T-helper 2 cell treated with Interferon-gamma antibody and Interleukin-4, amounts not matched to agents 100 ng/mL and 5 ng/mL, for 36 hours (primary cell): ENCODE measurements around the gene DCAKD. TPM values are rescaled to one million over a fixed set of nuclear protein-coding genes. Genes with fewer than 3 reads are reported as not detected.

ENCODE experiments used
- intact Hi-C: fragments of 100-400 bp; cut with micrococcal nuclease; formaldehyde crosslinking; loops from one replicate; pipeline ENCODE4 v1.15.1; 2023
- total RNA-seq: library from RNA; stranded (reverse); gene quantifications from 2 replicates; pipeline ENCODE4 v1.2.3, GENCODE V29; 2022

DCAKD gene
- total RNA-seq, 1 donor from 2014 or later, result 28.6 TPM

- intact Hi-C loops, result no loop called here
Observed at GRCh38 chr17:45031231-45032173, 19.9 kb downstream of the DCAKD start.

DNA sequence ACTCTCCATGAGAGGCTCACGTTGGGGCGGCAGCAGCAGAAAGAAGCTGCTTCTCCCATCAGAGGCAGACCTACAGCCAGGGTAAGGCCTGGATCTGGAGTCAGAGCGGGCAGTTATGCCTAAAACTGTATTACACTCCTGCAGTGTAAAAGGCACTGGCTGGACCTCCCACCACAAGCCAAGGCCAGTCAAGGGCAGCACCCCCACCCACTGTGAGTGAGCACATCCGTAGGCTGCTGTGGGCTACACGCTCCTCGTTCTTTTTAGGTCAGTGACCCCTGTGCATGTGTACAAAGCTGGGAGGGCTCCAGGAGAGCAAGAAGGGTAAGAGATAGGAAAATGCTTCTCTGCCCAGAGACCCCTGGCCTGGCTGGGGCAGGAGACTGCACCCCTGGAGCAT lies 20.7 kb downstream of the DCAKD start:
- intact Hi-C loops, result no loop called here

GRCh38 chr17:45029758-45030423 lies 21.5 kb downstream of the DCAKD start:
- intact Hi-C loops, result no loop called here

DNA sequence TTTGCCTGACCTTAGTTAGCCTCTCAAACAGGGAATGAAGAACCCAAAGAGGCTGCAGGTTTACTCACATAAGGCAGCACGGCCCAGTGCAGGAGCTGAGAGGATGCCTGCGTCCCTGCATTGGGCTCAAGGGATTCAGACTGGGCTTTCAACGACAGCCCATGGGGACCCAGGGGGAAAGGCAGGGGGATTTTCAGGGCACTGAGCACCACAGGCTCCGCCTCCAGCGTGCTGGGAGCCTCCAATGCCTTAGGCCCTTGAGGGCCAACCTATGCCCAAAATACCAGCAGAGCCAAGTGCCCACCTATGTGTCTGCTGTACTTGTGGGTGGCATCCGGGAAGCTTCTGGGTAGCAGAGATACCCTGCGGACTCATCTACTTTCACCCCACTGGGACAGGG lies 22.3 kb downstream of the DCAKD start:
- intact Hi-C loops, result no loop called here

DNA sequence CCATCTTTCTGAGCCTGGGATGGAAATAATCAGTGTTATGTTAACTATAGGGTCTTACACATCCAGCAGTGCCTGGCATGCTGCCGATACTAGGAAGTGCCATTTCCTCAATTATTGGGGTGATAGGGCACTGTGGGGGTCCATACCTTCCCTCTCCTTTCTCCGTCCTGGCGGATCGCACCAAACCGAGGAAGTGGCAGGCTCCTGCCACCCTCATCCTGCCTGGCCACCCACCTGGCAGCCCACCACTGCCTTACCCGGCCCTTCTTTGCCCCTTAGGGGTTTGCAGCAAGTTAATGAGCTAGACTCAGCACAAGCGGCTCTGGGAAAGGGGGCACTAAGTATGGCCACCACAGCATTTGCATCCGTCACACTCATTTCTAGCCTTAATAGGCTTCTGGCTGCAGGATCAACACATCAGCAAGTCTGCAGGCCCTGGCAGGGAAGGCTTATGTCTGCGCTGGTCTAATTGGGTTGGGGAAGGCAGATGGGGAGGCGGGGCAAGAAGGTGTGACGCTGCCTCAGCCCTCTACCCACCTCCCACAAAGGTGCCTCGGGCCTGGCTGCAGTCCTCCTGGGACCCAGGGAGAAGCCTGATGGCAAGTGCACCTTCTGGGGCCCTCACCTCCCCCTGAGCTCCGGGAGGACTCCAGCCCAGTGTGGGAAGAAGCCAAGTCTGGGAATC lies 28.6 kb downstream of the DCAKD start:
- intact Hi-C loops, result loop anchor here (1.0 to 5.0 kb wide), 3 partner anchors 55 to 248 kb away; partner anchors contain the start of gene C1QL1

GRCh38 chr17:45022288-45022648 lies 29.2 kb downstream of the DCAKD start:
- intact Hi-C loops, result loop anchor here (1.0 to 5.0 kb wide), 3 partner anchors 55 to 247 kb away; partner anchors contain the start of gene C1QL1

DNA sequence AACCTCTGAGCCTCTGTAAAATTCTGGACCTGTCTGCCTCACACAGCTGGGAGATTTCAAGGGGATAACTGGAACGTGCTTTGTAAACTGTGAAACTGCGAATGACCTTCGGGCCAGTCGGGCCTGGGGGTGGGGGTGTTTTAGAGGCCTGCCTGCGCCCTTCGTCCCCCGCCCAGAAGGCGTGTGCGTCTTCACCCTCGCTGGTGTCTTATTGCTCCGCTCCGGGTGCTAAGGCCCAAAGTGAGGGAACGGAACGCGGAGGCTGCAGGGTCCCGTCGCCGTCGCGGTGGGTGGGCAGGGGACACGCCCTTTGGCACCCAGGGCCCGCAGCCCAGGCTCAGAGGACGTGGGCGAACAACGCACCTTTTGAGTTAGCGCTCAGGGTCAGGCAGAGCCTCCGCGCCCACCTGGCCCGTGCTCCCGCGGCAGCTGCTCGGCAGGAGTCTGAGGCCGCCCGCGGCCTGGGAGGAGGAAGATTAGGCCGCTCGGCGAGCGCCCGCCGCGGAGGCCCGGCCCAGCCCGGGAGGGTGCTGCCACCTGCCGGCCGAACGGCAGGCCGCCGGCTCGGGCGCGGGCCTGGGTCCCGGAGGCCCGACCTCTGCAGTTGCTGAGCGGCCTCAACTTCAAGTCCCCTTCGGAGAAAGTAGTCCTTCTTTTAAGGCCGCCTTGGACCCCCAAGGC lies 29.7 kb downstream of the DCAKD start:
- intact Hi-C loops, result loop anchor here (1.0 to 5.0 kb wide), 4 partner anchors 54 to 247 kb away; partner anchors contain the start of gene C1QL1

GRCh38 chr17:45020354-45021138 lies 30.9 kb downstream of the DCAKD start:
- intact Hi-C loops, result loop anchor here (2.0 to 5.0 kb wide), 2 partner anchors 53 to 78 kb away; partner anchors contain the start of gene C1QL1

DNA sequence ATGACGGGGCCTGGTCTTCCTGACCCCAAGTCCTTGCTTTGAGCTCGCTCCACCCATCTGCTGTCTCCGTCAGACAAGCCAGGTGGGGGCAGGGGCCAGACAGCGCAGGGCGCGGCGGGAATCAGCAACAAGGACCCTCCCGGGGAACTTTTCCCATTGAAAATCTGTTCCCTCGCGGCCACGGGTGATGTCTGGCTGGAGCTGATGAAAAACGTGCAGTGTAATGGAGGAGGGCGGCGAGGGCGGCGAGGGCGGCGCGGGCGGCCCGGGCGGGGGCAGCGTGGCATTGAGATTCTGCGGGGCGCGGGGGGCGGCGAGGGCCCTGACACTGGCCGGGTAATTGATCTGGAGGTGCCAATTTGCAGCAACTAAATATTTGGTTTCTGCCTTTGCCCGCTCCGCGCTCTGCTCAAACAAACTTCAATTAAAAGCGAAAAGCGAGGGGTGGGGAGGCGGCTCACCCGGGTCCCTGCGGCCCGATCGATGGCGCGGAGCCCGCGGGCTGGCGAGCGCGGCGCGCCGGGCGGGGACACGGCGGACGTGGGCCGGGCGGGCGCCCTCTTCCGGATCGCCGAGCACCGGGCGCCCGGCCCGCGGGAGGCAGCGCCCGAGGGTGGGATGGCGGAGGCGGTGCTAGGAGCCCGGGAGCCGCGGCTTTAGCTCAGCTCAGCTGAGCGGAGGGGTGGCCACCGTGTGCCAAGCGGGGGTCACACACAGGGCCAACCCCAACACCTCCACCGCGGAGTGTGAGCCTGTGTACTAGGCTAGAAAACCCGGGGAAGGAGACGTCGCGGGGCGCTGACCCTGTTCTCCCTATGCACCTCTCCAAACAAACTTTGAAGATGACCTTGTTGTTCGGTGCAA lies 32.4 kb downstream of the DCAKD start:
- intact Hi-C loops, result no loop called here

DNA sequence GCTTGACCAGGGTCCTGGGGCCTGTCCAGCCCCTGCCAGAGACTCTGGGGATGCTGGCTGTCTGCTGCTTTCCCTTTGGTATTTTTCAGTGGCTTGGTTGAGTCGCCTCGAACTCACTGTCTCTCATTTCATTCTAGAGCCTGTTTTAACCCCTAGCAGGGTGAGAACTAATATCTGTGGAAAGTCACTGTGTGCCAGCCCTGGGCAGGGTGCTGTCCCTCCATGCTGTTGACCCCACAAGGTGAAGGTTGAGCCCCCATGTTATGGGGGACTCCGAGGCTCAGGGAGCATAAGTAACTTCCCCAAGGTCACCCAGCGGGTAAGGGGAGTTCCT lies 33.0 kb downstream of the DCAKD start:
- intact Hi-C loops, result no loop called here

GRCh38 chr17:45016823-45017222 lies 34.6 kb downstream of the DCAKD start:
- intact Hi-C loops, result no loop called here

- intact Hi-C loops, result no loop called here
Observed at GRCh38 chr17:45016237-45016636, 35.2 kb downstream of the DCAKD start.

- intact Hi-C loops, result no loop called here
Observed at GRCh38 chr17:45013021-45013997, 38.1 kb downstream of the DCAKD start.

DNA sequence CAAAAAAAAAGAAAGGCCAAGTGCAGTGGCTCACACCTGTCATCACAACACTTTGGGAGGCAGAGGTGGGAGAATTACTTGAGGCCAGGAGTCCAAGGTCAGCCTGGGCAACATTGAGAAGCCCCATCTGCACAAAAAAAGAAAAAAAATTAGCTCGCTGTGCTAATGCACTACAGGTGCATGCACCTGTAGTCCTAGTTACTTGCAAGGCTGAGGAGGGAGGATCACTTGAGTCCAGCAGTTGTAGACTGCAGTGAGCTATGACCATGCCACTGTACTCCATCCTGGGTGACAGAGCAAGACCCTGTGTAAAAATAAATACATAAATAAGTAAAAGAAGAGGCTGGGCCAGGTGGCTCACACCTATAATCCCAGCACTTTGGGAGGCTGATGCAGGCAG lies 39.7 kb downstream of the DCAKD start:
- intact Hi-C loops, result no loop called here

GRCh38 chr17:45009676-45010467 lies 41.6 kb downstream of the DCAKD start:
- intact Hi-C loops, result no loop called here

- intact Hi-C loops, result no loop called here
Observed at GRCh38 chr17:45008216-45008615, 43.2 kb downstream of the DCAKD start.

DNA sequence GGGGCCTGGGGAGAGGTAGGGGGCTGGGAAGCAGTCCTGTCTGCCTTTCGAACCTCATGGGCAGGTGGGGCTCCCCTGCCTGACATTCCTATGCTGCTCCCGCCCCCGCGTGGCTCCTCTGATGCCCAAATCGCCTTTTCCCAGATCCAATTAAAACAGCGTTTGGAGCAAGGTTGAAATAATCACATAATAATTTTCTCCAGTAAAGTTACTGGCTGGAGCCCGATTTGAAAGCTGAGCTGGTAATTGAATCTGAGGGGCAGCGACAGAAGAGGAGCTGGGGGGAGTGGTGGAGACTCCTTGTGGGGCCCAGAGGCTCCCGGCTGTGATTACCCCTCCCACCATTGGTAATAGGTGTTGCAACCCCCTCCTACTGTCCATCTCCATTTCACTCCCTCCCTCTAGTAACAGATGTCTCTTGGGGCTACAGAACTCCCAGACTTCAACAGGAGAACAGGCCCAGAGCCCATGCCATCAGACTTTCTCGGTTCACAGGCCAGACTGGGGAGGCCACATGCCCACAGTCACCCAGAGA lies 44.4 kb downstream of the DCAKD start:
- intact Hi-C loops, result no loop called here
